T-helper 1 cell treated with Interleukin-12 subunit alpha and Interleukin-12 subunit beta and Interleukin-4 antibody, amounts not matched to agents 30 μg/mL and 1 μg/mL, for 36 hours (primary cell): ENCODE results near the gene PDE2A.

Source experiments
- H3K27ac Mint-ChIP-seq: one replicate; pipeline ENCODE4 v1.8.0; 2021; ENCODE audit warnings: mild to moderate bottlenecking, mixed read lengths
- H3K27me3 Mint-ChIP-seq: one replicate; pipeline ENCODE4 v1.8.0; 2021; ENCODE audit warnings: low read depth, mixed read lengths
- H3K36me3 Mint-ChIP-seq: one replicate; pipeline ENCODE4 v1.8.0; 2021; ENCODE audit warnings: low read depth, mixed read lengths
- H3K4me1 Mint-ChIP-seq: one replicate; pipeline ENCODE4 v1.8.0; 2021; ENCODE audit warnings: low read depth, mixed read lengths
- H3K4me3 Mint-ChIP-seq: one replicate; pipeline ENCODE4 v1.8.0; 2021; ENCODE audit warnings: mild to moderate bottlenecking, moderate library complexity, mixed read lengths
- H3K9me3 Mint-ChIP-seq: one replicate; pipeline ENCODE4 v1.8.0; 2021; ENCODE audit warnings: mixed read lengths

Gene PDE2A

GRCh38 chr11:72697814-72698213 is 23.6 kb upstream of the PDE2A start:
- peaks cover 4% of the 10 kb centered on the region for H3K4me1 Mint-ChIP-seq
- H3K27me3 Mint-ChIP-seq, result no peaks in the 10 kb centered on the region
- no peaks in the 10 kb centered on the region for H3K9me3 Mint-ChIP-seq
- H3K36me3 Mint-ChIP-seq, result peaks cover 42% of the 10 kb centered on the region
- H3K4me3 Mint-ChIP-seq, result no peak overlapping the region
- no peak overlapping the region for H3K27ac Mint-ChIP-seq

- Mint-ChIP-seq H3K27ac (no peak overlapping the region), H3K4me3 (no peak overlapping the region), H3K36me3 (peaks cover 47% of the 10 kb centered on the region)
Measured at GRCh38 chr11:72696866-72697700, 22.9 kb upstream of the PDE2A start.

DNA sequence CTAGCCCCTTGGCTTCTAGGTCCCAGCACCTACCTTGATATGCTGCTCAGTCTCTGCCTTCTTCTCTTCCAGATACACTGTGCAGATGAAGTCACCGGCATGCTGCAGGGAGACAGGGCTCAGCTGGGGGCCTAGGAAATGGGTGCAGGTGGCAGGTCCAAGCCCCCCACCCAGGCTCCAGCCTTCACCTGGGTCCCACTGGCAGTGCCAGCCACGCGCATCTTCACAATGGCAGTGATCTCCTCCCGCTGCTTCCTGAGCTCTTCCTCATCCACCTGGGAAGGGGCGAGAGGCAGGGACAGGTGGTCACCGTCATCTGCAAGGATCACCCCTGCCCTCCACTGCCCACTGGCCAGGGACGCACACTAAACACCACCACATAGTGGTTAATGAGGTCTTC is 21.1 kb upstream of the PDE2A start:
- H3K27me3 Mint-ChIP-seq, result no peaks in the 10 kb centered on the region
- no peaks in the 10 kb centered on the region for H3K9me3 Mint-ChIP-seq
- peaks cover 4% of the 10 kb centered on the region for H3K4me1 Mint-ChIP-seq
- H3K36me3 Mint-ChIP-seq, result peaks cover 42% of the 10 kb centered on the region
- no peak overlapping the region for H3K4me3 Mint-ChIP-seq
- H3K27ac Mint-ChIP-seq, result no peak overlapping the region

More at GRCh38 chr11:72696866-72697700, 22.9 kb upstream of the PDE2A start:
- no peaks in the 10 kb centered on the region for H3K27me3 Mint-ChIP-seq
- H3K9me3 Mint-ChIP-seq, result no peaks in the 10 kb centered on the region
- peaks cover 4% of the 10 kb centered on the region for H3K4me1 Mint-ChIP-seq

DNA sequence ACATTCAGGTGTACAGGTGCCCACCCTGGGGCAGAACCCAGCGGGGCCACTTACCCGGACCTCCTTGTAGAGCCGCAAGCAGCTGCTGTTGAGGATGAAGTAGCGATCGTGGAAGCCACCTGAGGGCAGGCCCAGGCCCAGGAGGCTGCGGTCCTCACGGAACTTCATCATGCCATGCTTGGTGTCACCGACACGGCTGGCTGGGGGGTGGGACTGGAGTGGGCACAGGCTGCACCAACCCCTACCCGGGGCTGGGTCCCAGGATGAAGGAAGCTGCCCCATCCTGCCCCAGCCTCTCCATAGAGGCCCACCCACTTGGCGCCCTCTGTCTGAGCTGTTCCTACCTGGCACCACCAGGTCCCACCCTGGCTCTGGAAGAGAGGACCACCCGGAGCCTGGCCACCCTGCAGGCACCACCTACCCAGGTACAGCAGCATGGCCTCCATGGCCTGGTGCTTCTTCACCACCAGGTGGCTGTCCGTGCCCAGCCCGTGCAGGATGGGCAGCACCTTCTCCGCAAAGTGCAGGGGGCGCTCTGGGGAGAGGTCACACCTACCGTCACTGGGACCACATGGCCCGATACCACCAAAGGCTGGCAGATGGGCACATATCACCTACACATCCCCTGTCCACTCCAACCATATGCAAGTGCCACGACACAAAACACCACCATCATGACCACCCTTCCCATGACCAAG is 19.2 kb upstream of the PDE2A start:
- H3K4me3 Mint-ChIP-seq, result no peak overlapping the region
- no peaks in the 10 kb centered on the region for H3K27me3 Mint-ChIP-seq
- H3K27ac Mint-ChIP-seq, result no peak overlapping the region
- H3K9me3 Mint-ChIP-seq, result no peaks in the 10 kb centered on the region
- peaks cover 37% of the 10 kb centered on the region for H3K36me3 Mint-ChIP-seq
- H3K4me1 Mint-ChIP-seq, result peaks cover 13% of the 10 kb centered on the region

DNA sequence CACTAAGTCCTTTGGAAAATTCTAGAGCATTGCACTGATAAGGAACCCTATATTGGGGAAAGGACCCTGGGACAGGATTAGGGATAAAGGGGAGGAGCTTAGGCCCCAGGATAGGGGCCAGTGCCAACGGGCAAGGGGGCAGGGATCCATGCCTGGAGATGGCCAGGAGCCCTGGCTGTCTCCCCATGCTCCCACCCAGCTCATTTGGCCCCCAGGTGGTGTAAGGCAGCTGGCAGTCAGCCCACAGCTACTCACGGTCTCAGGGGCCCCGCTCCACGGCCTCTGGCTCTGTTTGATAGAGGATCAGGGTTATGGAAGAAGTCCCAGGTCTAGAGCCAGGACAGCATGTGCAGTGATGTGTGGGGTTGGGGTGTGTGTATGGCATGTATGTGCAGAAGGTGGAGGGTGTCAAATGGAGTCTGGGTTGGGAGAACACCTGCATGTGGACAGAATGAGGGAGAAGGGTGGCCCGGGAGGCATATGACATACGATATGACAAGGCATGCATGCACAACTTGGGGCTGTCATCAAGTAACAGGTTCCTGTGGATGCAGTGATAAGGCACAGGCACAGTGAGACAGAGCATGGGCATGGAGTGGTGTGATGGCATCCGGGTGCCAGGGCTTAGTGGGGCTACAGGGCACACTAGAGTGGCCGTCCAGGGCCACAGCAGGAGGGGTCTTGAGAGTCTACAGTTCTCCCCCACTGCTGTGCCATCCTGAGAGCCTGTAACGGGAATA is 18.4 kb upstream of the PDE2A start:
- H3K9me3 Mint-ChIP-seq, result no peaks in the 10 kb centered on the region
- H3K4me3 Mint-ChIP-seq, result no peak overlapping the region
- peaks cover 41% of the 10 kb centered on the region for H3K36me3 Mint-ChIP-seq
- H3K27ac Mint-ChIP-seq, result no peak overlapping the region
- peaks cover 21% of the 10 kb centered on the region for H3K4me1 Mint-ChIP-seq
- no peaks in the 10 kb centered on the region for H3K27me3 Mint-ChIP-seq

GRCh38 chr11:72690166-72690565 is 15.9 kb upstream of the PDE2A start:
- no peaks in the 10 kb centered on the region for H3K9me3 Mint-ChIP-seq
- peaks cover 42% of the 10 kb centered on the region for H3K4me1 Mint-ChIP-seq
- no peak overlapping the region for H3K27ac Mint-ChIP-seq
- H3K4me3 Mint-ChIP-seq, result no peak overlapping the region
- peaks cover 45% of the 10 kb centered on the region for H3K36me3 Mint-ChIP-seq
- no peaks in the 10 kb centered on the region for H3K27me3 Mint-ChIP-seq

DNA sequence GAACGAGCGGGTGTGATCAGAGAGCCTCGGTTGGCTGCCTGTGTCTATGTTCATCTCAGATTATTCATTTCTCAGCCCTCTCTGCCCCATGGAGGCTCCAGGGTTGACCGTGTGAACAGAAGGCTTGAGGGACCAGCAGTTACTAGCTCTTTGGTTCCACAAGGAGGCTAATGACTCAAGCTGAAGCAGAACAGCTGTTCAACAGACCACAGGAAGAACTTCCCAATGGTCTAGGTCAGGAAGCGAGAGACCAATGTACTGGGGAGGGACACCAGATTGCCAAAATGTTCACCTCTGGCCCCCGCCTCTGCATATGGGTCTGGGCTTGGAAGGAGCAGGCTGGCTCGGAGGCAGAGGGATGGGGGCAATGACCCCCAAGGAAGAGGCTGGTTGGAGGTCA is 14.7 kb upstream of the PDE2A start:
- H3K36me3 Mint-ChIP-seq, result peaks cover 37% of the 10 kb centered on the region
- no peak overlapping the region for H3K27ac Mint-ChIP-seq
- no peaks in the 10 kb centered on the region for H3K27me3 Mint-ChIP-seq
- H3K4me3 Mint-ChIP-seq, result no peak overlapping the region
- peaks cover 41% of the 10 kb centered on the region for H3K4me1 Mint-ChIP-seq
- H3K9me3 Mint-ChIP-seq, result no peaks in the 10 kb centered on the region

- H3K36me3 Mint-ChIP-seq, result peaks cover 39% of the 10 kb centered on the region
- no peak overlapping the region for H3K4me3 Mint-ChIP-seq
- H3K27me3 Mint-ChIP-seq, result no peaks in the 10 kb centered on the region
- no peaks in the 10 kb centered on the region for H3K9me3 Mint-ChIP-seq
- H3K27ac Mint-ChIP-seq, result no peak overlapping the region
- peaks cover 43% of the 10 kb centered on the region for H3K4me1 Mint-ChIP-seq
Measured at GRCh38 chr11:72688486-72688885, 14.3 kb upstream of the PDE2A start.

GRCh38 chr11:72687326-72687725 is 13.1 kb upstream of the PDE2A start:
- H3K27ac Mint-ChIP-seq, result peak overlapping the region; percentile 67
- no peaks in the 10 kb centered on the region for H3K9me3 Mint-ChIP-seq
- peaks cover 36% of the 10 kb centered on the region for H3K36me3 Mint-ChIP-seq
- no peaks in the 10 kb centered on the region for H3K27me3 Mint-ChIP-seq
- H3K4me3 Mint-ChIP-seq, result no peak overlapping the region
- peaks cover 44% of the 10 kb centered on the region for H3K4me1 Mint-ChIP-seq

DNA sequence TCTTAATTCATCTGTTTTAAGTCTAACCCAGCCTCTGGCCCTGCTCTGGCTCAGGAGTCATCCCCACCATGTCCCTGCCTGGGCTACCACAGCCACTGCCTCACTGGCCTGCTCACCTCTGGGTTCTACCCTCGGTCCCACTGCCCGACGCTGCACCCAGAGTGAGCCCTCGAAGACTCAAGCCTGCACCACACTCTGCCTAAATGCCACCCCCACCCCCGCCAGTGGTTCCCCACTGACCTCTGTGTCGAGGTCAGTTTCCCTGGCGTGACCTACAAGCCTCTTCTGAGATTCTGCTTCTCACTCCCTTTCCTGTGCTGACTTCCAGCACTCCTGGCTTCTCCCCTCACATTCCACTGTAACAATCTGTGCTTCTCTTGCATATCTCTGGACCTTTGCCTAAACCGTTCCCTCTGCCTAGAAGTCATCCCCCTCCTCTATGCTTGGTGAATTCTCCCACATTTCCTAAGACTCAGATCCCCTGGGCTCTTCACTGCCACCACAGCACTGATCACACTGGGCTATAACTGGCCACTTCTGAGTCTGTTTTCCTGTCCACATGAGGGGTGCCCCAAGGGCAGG is 12.5 kb upstream of the PDE2A start:
- no peaks in the 10 kb centered on the region for H3K27me3 Mint-ChIP-seq
- H3K4me3 Mint-ChIP-seq, result peak overlapping the region; percentile 43
- peaks cover 46% of the 10 kb centered on the region for H3K4me1 Mint-ChIP-seq
- H3K36me3 Mint-ChIP-seq, result peaks cover 33% of the 10 kb centered on the region
- no peaks in the 10 kb centered on the region for H3K9me3 Mint-ChIP-seq
- peak overlapping the region; percentile 67 for H3K27ac Mint-ChIP-seq

- H3K4me3 Mint-ChIP-seq, result peak overlapping the region; percentile 43
Measured at GRCh38 chr11:72685560-72686480, 11.6 kb upstream of the PDE2A start.

DNA sequence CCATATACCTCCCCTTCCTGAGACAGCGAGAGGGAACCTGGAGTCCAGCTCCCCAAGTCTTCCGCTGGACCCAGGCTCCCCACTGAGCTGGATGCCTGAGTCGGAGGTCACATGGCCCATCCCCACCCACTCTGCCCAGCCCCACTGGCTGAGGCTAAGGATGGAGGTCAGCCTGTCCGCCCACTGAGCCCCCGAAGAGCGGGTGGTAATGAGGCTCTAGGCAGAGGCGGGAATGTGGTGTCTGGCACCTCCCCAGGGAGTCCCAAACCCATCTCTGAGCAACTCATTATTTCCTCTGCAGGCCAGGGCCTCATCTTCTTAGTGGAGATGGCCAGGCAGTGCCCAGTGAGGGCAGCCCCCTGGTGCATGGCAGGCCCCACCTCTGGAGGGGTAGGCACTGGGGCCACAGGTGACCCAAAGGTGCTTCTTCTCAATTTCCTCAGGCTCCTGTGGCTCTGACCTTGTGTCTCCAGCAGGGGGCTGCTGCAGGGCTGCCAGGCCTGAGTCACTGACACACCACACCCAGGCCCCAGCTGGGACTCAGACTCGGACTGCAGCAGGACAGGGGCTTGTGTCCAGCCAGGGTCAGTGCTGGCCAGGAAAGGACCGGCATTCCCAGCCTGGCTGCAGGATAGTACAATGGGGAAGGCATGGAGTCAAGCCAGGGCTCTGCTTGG is 10.2 kb upstream of the PDE2A start:
- H3K27ac Mint-ChIP-seq, result peak overlapping the region; percentile 57
- H3K9me3 Mint-ChIP-seq, result no peaks in the 10 kb centered on the region
- peaks cover 27% of the 10 kb centered on the region for H3K36me3 Mint-ChIP-seq
- H3K4me1 Mint-ChIP-seq, result peaks cover 42% of the 10 kb centered on the region
- H3K27me3 Mint-ChIP-seq, result peaks cover 6% of the 10 kb centered on the region
- H3K4me3 Mint-ChIP-seq, result no peak overlapping the region

More at GRCh38 chr11:72685560-72686480, 11.6 kb upstream of the PDE2A start:
- Mint-ChIP-seq H3K36me3 (peaks cover 33% of the 10 kb centered on the region), H3K4me1 (peaks cover 46% of the 10 kb centered on the region), H3K27ac (peak overlapping the region; percentile 58), H3K9me3 (no peaks in the 10 kb centered on the region), H3K27me3 (no peaks in the 10 kb centered on the region)

DNA sequence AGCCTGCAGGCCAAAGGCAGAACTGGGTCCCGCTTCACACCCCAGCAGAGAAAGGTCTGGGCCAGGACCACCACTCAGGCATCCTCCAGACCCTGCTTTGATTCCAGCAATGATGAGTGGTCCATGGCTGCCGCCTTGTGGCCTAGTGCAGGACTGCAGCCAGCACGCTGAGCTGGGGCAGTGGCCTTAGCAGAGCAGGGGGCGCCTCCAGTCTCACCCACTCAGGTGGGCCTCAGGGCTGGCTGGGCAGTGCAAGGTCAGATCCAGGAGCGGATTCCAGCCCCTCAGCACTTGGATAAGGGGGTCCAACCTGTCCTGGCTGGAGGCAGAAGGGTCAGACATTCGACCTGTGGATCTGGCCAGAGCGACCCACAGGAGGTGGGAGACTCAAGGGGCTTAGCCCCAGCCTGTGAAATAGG is 9.6 kb upstream of the PDE2A start:
- H3K4me3 Mint-ChIP-seq, result no peak overlapping the region
- H3K36me3 Mint-ChIP-seq, result peaks cover 27% of the 10 kb centered on the region
- no peaks in the 10 kb centered on the region for H3K9me3 Mint-ChIP-seq
- peaks cover 40% of the 10 kb centered on the region for H3K4me1 Mint-ChIP-seq
- no peak overlapping the region for H3K27ac Mint-ChIP-seq
- H3K27me3 Mint-ChIP-seq, result peaks cover 11% of the 10 kb centered on the region
